Activated CD4-positive, alpha-beta memory T cell treated with anti-CD3 and anti-CD28 coated beads for 36 hours (primary cell): ENCODE measurements around the gene TPCN1. TPM values are rescaled to one million over a fixed set of nuclear protein-coding genes. Genes with fewer than 3 reads are reported as not detected.

Experiments used
- CTCF ChIA-PET: fragments of 350-600 bp; sonication (Branson Sonifier 250); formaldehyde crosslinking; loops from one replicate; lab custom pipeline; 2021; ENCODE audit warnings: antibody characterized with exemption, inconsistent platforms; lab: Charles Lee
- POLR2A ChIA-PET: fragments of 350-600 bp; sonication (Branson Sonifier 250); formaldehyde crosslinking; loops from one replicate; lab custom pipeline; 2021; ENCODE audit warnings: antibody characterized with exemption; lab: Charles Lee
- DNase-seq: peaks from one replicate; pipeline ENCODE4 v3.0.0-alpha.2; 2020
- H3K27ac Mint-ChIP-seq: one replicate; pipeline ENCODE4 v1.8.0; 2021; ENCODE audit warnings: mixed read lengths
- H3K27me3 Mint-ChIP-seq: one replicate; pipeline ENCODE4 v1.8.0; 2021; ENCODE audit warnings: mixed read lengths
- H3K36me3 Mint-ChIP-seq: one replicate; pipeline ENCODE4 v1.8.0; 2021; ENCODE audit warnings: mixed read lengths
- H3K4me1 Mint-ChIP-seq: one replicate; pipeline ENCODE4 v1.8.0; 2021; ENCODE audit warnings: low read depth, mixed read lengths
- H3K4me3 Mint-ChIP-seq: one replicate; pipeline ENCODE4 v1.8.0; 2021; ENCODE audit warnings: mild to moderate bottlenecking, mixed read lengths
- H3K9me3 Mint-ChIP-seq: one replicate; pipeline ENCODE4 v1.8.0; 2021; ENCODE audit warnings: mixed read lengths
- intact Hi-C: fragments of 100-400 bp; cut with micrococcal nuclease; formaldehyde crosslinking; loops from one replicate; pipeline ENCODE4 v1.15.1; 2023
- total RNA-seq, 2 experiments: library from RNA; stranded (reverse); gene quantifications; one replicate each; pipeline ENCODE4 v1.2.3, GENCODE V29; 2021

The TPCN1 gene
- total RNA-seq, 2 experiments from 2014 or later, result 44.0 to 51.6 TPM

DNA sequence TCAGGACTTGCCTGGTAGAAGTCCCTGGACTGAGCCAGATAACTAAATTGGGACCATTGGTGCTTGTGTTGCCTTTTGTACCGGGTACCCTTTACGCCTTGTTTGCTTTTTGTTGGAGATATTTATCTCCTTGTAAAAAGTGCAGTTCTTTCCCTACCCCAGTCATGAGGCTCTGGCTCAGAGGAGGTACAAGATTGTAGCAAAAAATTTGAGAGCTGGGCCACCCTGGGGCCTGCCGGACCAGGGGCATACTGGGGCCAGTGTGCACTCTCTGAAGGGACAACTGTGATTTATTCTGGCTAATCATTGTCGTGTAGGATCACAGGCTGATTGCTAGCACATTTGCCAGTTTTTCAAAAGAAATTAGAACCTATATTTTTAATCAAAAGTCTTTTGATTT lies 13.2 kb downstream of the TPCN1 start:
- intact Hi-C loops, result no loop called here
- H3K36me3 Mint-ChIP-seq, result peaks cover 38% of the 10 kb centered on the region
- peaks cover 37% of the 10 kb centered on the region for H3K4me1 Mint-ChIP-seq
- POLR2A ChIA-PET, result no interaction called here
- CTCF ChIA-PET, result interaction anchor here (0.6 kb wide), 1 partner anchor 245 kb away, joined by 3 read pairs; no protein-coding TSS in a partner anchor
- H3K27ac Mint-ChIP-seq, result no peak overlapping the region
- no peak for DNase-seq
- H3K27me3 Mint-ChIP-seq, result no peaks in the 10 kb centered on the region
- H3K4me3 Mint-ChIP-seq, result no peak overlapping the region
- H3K9me3 Mint-ChIP-seq, result no peaks in the 10 kb centered on the region

DNA sequence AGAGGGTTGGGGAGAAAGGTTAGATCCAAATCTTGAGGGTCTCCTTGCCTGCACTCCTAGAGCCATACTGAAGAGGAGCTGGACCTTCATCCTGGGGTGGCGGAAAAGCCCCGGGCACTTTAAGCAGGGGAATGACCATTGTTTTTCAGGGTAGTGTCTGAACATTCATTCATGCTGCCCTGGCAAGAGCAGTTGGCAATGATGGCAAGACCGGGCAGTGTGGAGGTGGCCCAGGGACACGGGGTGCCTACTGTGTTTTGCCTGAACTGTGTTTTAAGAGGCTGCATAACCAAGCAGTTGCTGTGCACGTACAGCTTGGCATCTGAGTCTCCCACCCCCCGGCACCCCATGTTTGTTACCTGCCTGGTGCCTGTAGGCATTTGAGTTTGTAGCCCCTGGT lies 14.7 kb downstream of the TPCN1 start:
- no peaks in the 10 kb centered on the region for H3K9me3 Mint-ChIP-seq
- no peak overlapping the region for H3K4me3 Mint-ChIP-seq
- H3K27me3 Mint-ChIP-seq, result no peaks in the 10 kb centered on the region
- H3K4me1 Mint-ChIP-seq, result peaks cover 23% of the 10 kb centered on the region
- ChIA-PET POLR2A (interaction anchor here (0.7 kb wide), 1 partner anchor 58 kb away, joined by 3 read pairs; no protein-coding TSS in a partner anchor), CTCF (no interaction called here)
- peaks cover 31% of the 10 kb centered on the region for H3K36me3 Mint-ChIP-seq
- intact Hi-C loops, result no loop called here
- DNase-seq, result no peak
- H3K27ac Mint-ChIP-seq, result no peak overlapping the region

DNA sequence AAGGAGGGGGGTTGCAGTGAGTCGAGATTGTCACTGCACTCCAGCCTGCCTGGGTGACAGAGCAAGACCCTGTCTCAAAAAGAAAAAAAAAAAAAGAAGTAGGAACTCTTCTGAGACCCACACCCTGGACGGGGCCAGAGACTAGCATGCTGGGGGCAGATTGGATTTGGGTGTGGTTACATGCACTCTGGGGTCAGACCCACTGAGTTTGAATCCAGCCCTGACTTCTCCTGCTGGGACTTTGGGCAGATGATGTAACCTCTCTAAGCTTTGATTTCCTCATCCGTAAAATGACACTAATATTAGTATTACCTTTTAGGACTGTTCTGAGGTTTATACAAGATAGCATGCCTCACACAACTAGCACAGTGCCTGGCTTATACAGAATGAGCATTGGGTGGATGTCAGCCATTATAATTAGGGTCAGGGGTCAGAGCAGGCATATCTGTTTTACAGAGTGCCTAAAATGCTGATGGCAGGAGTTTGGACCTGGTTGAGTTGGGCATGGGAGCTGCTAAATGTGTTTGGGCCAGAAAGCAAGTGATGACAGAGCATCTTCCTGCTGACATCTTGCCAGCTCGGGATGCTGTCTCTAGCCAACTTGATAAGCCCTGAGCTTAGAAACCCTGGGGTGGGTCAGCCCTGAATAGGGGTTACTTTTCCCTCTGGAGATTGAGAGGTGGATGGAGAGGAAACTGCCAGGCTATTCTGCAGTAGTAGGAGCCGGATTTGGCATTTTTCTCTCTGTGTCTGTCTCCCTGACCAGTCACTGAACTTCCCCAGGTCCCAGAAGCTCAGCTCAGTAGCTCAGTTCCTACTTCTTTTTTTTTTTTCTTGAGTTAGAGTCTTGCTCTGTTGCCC lies 15.5 kb downstream of the TPCN1 start:
- no peak overlapping the region for H3K27ac Mint-ChIP-seq
- ChIA-PET POLR2A (interaction anchor here (0.7 kb wide), 1 partner anchor 58 kb away, joined by 3 read pairs; no protein-coding TSS in a partner anchor), CTCF (no interaction called here)
- H3K36me3 Mint-ChIP-seq, result peaks cover 26% of the 10 kb centered on the region
- H3K4me3 Mint-ChIP-seq, result no peak overlapping the region
- intact Hi-C loops, result no loop called here
- peaks cover 23% of the 10 kb centered on the region for H3K4me1 Mint-ChIP-seq
- H3K27me3 Mint-ChIP-seq, result no peaks in the 10 kb centered on the region
- no peak for DNase-seq
- H3K9me3 Mint-ChIP-seq, result no peaks in the 10 kb centered on the region

DNA sequence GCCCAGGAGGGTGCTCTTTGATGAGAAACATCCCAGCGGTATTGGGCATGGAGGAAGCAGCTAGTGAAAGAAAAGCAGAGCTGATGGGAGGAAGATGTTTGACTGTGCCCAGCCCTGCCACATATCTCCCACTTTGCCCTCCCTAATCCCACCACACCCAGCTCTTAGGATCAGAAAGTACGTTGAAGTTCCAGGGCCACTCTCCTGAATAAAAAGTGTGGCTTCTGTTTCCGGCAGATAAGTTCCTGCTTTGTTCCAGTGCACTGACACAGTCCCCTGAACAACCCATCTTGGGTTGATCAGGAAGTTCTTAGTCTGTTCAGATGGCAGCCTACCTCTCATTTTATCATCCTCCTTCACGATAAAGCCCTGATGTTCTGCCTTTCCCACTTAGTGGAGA lies 16.5 kb downstream of the TPCN1 start:
- CTCF ChIA-PET, result no interaction called here
- Mint-ChIP-seq H3K4me1 (peaks cover 15% of the 10 kb centered on the region), H3K36me3 (peaks cover 24% of the 10 kb centered on the region), H3K9me3 (no peaks in the 10 kb centered on the region), H3K27ac (no peak overlapping the region), H3K27me3 (no peaks in the 10 kb centered on the region), H3K4me3 (no peak overlapping the region)
- POLR2A ChIA-PET, result no interaction called here
- intact Hi-C loops, result no loop called here
- DNase-seq, result no peak

DNA sequence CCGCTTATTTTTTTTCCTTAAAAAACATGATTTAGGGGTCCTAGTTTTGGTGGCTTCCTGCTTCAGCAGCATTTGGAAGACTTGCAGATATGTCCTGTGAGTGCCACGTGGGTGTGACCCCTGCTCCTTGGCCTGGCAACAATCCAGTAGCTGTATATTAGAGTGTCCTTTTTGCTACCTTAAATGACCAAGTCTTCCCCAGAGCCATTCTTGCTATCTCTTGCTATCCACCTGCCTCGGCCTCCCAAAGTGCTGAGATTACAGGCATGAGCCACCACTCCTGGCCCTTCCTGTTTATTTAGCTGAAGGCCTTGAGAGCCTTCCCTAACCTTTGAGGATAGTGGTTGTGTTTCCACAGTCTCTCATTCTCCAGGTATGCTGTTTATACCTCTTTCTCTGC lies 17.0 kb downstream of the TPCN1 start:
- H3K4me3 Mint-ChIP-seq, result no peak overlapping the region
- intact Hi-C loops, result no loop called here
- DNase-seq, result no peak
- H3K36me3 Mint-ChIP-seq, result peaks cover 20% of the 10 kb centered on the region
- H3K9me3 Mint-ChIP-seq, result no peaks in the 10 kb centered on the region
- ChIA-PET CTCF (no interaction called here), POLR2A (no interaction called here)
- H3K27ac Mint-ChIP-seq, result no peak overlapping the region
- no peaks in the 10 kb centered on the region for H3K27me3 Mint-ChIP-seq
- peaks cover 9% of the 10 kb centered on the region for H3K4me1 Mint-ChIP-seq

DNA sequence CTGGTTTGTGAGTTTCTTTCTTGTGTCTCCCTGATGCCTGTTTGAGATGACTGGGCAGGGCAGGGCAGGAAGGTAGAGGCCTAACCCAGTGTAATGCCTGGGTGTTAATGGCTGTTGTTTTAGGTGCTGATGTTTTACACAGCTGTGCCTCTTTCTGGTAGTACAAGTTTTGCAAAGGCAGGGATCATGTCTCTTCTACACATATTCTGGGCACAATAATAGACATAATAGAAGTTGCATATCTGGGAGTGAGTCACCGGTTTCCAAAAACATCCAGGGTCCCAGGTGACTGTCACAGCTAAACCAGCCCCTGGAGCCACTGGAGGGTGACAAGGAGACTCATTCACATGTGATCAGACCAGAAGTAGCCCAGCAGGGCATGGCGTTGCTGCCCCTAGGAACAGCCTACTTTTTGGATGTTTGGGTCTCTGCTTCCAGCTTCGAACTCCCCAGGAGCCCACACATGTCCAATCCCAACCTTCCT lies 18.1 kb downstream of the TPCN1 start:
- no peaks in the 10 kb centered on the region for H3K27me3 Mint-ChIP-seq
- intact Hi-C loops, result no loop called here
- H3K4me3 Mint-ChIP-seq, result no peak overlapping the region
- H3K36me3 Mint-ChIP-seq, result peaks cover 15% of the 10 kb centered on the region
- CTCF ChIA-PET, result interaction anchor here (1.2 kb wide), 1 partner anchor 64 kb away, joined by 3 read pairs; no protein-coding TSS in a partner anchor
- H3K27ac Mint-ChIP-seq, result no peak overlapping the region
- DNase-seq, result no peak
- POLR2A ChIA-PET, result interaction anchor here (1.3 kb wide), 1 partner anchor 9 kb away, joined by 4 read pairs; no protein-coding TSS in a partner anchor
- H3K9me3 Mint-ChIP-seq, result no peaks in the 10 kb centered on the region
- H3K4me1 Mint-ChIP-seq, result peaks cover 3% of the 10 kb centered on the region

DNA sequence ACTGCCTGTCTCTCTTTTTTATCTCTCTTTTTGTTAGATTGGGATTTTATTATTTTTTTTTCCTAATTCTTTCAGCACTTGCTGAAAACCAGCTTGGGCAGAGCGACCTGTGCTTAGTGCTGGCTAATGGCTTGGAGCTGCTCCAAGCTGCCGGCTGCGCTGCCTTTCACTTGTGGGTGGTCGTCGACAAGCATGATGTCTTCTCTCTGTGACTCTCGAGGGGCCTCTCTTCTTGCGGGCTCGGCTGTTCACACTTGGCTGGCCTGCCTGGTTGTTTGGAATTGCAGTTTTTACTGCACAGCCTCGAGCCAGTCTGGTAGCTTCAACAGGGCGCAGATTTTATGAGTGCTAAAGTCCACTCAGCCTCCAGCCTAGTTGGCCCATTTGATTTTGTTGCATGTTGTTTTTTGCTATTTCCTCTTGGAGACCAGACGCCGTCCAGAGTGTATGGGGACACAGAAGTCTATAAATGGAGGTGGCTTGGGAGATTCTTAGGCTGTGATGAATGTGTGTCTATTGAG lies 18.6 kb downstream of the TPCN1 start:
- CTCF ChIA-PET, result interaction anchor here (1.2 kb wide), 1 partner anchor 64 kb away, joined by 3 read pairs; no protein-coding TSS in a partner anchor
- Mint-ChIP-seq H3K36me3 (peaks cover 16% of the 10 kb centered on the region), H3K4me3 (no peak overlapping the region), H3K4me1 (peaks cover 7% of the 10 kb centered on the region), H3K27me3 (no peaks in the 10 kb centered on the region), H3K27ac (no peak overlapping the region), H3K9me3 (no peaks in the 10 kb centered on the region)
- DNase-seq, result no peak
- POLR2A ChIA-PET, result interaction anchor here (1.3 kb wide), 1 partner anchor 10 kb away, joined by 4 read pairs; no protein-coding TSS in a partner anchor
- intact Hi-C loops, result no loop called here

DNA sequence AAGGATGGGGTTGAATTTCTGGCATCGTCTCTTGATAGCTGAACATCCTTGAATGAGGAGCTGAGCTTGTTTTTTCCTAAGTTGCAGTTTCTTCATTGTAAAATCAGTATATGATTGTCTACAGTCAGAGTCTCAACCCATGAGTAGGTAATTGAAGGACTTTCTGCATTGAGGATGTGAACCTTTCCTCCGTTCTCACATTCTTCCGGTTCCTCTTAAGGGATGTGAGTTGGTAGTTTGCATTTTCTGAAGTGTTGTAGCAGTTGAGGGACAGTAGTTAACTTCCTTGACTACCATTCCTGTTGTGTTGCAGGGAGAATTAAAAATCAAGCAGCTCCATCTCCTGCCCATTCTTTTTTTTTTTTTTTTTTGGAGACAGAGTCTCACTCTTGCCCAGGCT lies 19.1 kb downstream of the TPCN1 start:
- Mint-ChIP-seq H3K9me3 (no peaks in the 10 kb centered on the region), H3K27ac (no peak overlapping the region), H3K36me3 (peaks cover 15% of the 10 kb centered on the region), H3K27me3 (no peaks in the 10 kb centered on the region), H3K4me3 (no peak overlapping the region), H3K4me1 (peaks cover 6% of the 10 kb centered on the region)
- POLR2A ChIA-PET, result no interaction called here
- intact Hi-C loops, result no loop called here
- DNase-seq, result no peak
- CTCF ChIA-PET, result no interaction called here

DNA sequence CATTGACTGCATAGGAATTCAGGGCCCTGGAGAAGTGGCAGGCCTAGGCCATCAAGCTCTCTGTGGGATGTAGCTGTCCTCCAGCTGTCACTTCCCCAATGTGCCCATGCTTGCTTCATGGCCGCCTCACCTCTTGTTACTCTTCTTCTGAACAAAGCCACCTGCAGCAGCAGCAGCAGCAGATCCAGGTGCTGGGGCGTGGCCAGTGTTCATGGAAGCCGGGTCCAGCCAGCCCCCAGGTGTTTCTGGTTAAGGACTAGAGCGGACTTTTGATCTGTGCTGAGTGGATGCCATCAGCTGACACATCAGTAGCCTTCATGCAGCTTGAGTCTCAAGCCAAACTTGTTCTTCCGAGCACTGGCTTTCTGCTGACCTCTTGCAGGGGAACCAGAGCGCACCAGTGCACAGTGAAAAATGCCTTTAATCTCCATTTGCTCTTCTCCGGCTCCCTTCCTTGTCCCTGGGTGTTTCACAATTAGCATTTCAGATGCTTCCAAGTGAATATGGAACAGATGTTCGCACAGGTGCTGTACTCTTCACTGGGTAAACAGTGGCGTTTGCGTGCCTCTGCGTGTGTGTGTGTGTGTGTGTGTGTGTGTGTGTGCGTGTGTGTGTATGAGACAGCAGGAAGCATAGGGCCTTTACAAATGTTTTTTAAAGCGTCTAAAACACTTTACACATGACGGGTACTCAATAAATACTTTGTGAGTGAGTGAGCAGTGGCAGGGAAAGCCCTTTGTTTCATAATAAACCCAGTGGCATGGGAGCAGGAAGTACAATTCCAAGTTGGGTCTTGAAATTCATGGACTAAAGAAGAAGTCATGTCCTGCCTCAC lies 20.1 kb downstream of the TPCN1 start:
- DNase-seq, result no peak
- ChIA-PET POLR2A (no interaction called here), CTCF (no interaction called here)
- intact Hi-C loops, result no loop called here
- H3K36me3 Mint-ChIP-seq, result peaks cover 18% of the 10 kb centered on the region
- H3K4me1 Mint-ChIP-seq, result peaks cover 12% of the 10 kb centered on the region
- H3K9me3 Mint-ChIP-seq, result no peaks in the 10 kb centered on the region
- no peak overlapping the region for H3K4me3 Mint-ChIP-seq
- no peaks in the 10 kb centered on the region for H3K27me3 Mint-ChIP-seq
- H3K27ac Mint-ChIP-seq, result no peak overlapping the region

DNA sequence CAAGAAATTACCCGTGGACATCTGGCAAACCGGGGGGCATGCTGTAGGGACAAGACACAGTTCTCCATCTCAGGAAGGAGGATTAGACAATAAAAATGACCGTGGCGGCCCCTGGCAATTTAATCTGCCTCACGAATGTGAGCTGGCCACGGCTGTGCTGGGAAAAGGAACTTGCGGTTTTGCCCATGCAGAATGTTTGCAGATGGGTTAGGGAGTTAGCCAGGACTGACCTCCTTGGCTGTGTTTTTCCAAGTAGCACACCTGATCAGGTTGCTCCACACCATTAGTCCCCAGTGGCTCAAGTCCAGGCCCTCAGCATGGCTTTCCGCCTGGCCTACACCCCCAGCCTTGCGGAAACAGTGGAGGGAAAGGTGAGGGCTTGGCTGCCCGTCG lies 20.8 kb downstream of the TPCN1 start:
- intact Hi-C loops, result no loop called here
- POLR2A ChIA-PET, result no interaction called here

DNA sequence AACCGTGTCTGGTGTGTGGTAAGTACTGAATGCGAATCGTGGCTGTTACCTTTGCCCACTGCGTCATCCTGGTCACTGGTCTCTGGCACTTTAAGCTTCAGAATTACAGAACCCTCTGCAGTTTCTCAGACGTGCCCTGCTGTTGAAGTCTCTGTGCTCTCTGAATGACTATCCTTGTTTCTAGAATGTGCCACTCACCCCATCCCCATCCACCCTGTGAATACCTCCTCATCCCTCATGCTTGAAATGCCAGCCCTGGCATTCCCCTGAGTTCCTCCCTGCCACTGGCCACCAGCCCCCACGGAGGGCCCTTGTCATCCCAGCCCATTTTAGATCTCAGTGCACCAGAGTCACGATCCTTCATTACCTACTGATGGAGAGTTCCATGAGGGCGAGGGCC lies 21.3 kb downstream of the TPCN1 start:
- no peak overlapping the region for H3K27ac Mint-ChIP-seq
- POLR2A ChIA-PET, result no interaction called here
- intact Hi-C loops, result no loop called here
- H3K4me3 Mint-ChIP-seq, result no peak overlapping the region
- peaks cover 20% of the 10 kb centered on the region for H3K36me3 Mint-ChIP-seq
- CTCF ChIA-PET, result no interaction called here
- H3K4me1 Mint-ChIP-seq, result peaks cover 12% of the 10 kb centered on the region
- no peaks in the 10 kb centered on the region for H3K27me3 Mint-ChIP-seq
- H3K9me3 Mint-ChIP-seq, result no peaks in the 10 kb centered on the region
- no peak for DNase-seq

More for the DNA sequence above, 20.8 kb downstream of the TPCN1 start:
- peaks cover 18% of the 10 kb centered on the region for H3K36me3 Mint-ChIP-seq
- H3K27me3 Mint-ChIP-seq, result no peaks in the 10 kb centered on the region
- CTCF ChIA-PET, result no interaction called here
- no peaks in the 10 kb centered on the region for H3K9me3 Mint-ChIP-seq
- H3K4me1 Mint-ChIP-seq, result peaks cover 12% of the 10 kb centered on the region
- no peak overlapping the region for H3K27ac Mint-ChIP-seq
- no peak overlapping the region for H3K4me3 Mint-ChIP-seq
- DNase-seq, result no peak

DNA sequence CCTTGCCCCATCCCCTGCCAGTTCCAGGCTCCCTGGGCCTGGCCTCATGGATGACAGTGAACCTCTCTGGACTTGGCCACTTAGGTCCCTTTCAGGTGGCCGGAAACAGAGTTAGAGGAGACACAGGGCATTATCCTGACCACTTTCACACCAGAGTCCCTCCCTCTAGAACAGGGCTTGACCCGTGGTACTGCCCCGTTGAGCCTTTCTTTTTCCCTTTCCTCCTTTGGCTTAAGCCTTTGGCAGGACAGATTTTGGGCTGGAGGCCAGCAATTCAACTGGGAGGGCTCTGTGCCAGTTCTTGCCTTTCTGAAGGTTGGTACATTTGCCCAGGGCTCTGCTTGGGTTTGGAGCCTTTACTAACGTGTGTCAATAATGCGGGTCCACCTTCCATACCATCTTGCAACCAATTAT lies 22.8 kb downstream of the TPCN1 start:
- peaks cover 12% of the 10 kb centered on the region for H3K4me1 Mint-ChIP-seq
- ChIA-PET POLR2A (no interaction called here), CTCF (no interaction called here)
- H3K9me3 Mint-ChIP-seq, result no peaks in the 10 kb centered on the region
- DNase-seq, result no peak
- no peaks in the 10 kb centered on the region for H3K27me3 Mint-ChIP-seq
- H3K27ac Mint-ChIP-seq, result no peak overlapping the region
- no peak overlapping the region for H3K4me3 Mint-ChIP-seq
- H3K36me3 Mint-ChIP-seq, result peaks cover 16% of the 10 kb centered on the region
- intact Hi-C loops, result no loop called here
